ENCODE results near the gene CDX2. TPM values are rescaled to one million over a fixed set of nuclear protein-coding genes. Genes with fewer than 3 reads are reported as not detected.

Gene CDX2

DNA sequence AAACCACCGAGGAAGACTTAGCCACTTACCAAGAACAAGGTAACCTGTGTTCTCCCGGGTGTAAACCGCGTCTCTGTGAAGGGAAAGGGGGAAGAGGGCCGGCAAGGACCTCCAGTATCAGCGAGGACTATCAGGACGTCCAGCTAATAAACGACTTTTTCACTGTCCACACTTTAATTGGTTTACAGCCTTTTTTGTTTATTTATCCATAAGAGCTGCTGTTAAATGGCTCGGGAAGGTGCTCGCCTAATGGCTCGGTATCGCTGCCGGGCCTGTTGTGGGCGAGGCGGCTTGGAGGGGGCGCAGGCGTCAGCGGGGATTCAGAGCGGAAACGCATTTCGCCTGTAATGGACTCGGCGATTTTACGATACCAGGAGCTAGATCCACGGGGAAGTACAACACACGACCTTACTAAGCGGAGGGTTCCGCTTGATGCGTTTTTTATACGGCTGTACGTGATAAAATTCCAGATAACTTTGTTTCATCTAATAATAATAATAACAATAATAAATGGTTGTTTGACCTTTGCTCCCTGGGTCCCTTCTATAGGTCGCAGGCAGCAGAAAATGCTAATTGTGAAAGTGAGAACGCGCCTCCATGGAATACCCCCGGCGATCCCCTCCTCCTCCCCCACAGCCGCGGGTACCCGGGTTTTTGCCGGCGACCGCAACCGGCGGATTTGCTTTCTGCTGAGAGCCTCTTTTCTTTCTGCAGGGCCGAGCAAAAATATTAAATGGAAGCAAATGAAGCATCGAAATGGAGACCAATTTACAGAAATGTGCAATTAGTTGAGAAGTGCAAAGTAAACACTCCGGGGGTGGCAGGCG lies 51.8 kb downstream of the CDX2 start:
- H3K9me3 ChIP-seq (replicated peaks; ENCODE audit: low read length) = no peaks in the 10 kb centered on the region
- no peak overlapping the region for H3K4me3 ChIP-seq (ENCODE audit: low read length)
- H3K36me3 ChIP-seq (ENCODE audit: insufficient read depth, low read length) = no peaks in the 10 kb centered on the region
- peaks cover 8% of the 10 kb centered on the region for H3K4me1 ChIP-seq (ENCODE audit: control insufficient read depth, insufficient read depth, low read length)
- no peak overlapping the region for H3K9ac ChIP-seq (ENCODE audit: low read depth, low read length)
- H3K4me2 ChIP-seq (ENCODE audit: low read length) = no peak overlapping the region
- peaks cover 70% of the 10 kb centered on the region for H3K27me3 ChIP-seq (ENCODE audit: control insufficient read depth, insufficient read depth, low read length)

DNA sequence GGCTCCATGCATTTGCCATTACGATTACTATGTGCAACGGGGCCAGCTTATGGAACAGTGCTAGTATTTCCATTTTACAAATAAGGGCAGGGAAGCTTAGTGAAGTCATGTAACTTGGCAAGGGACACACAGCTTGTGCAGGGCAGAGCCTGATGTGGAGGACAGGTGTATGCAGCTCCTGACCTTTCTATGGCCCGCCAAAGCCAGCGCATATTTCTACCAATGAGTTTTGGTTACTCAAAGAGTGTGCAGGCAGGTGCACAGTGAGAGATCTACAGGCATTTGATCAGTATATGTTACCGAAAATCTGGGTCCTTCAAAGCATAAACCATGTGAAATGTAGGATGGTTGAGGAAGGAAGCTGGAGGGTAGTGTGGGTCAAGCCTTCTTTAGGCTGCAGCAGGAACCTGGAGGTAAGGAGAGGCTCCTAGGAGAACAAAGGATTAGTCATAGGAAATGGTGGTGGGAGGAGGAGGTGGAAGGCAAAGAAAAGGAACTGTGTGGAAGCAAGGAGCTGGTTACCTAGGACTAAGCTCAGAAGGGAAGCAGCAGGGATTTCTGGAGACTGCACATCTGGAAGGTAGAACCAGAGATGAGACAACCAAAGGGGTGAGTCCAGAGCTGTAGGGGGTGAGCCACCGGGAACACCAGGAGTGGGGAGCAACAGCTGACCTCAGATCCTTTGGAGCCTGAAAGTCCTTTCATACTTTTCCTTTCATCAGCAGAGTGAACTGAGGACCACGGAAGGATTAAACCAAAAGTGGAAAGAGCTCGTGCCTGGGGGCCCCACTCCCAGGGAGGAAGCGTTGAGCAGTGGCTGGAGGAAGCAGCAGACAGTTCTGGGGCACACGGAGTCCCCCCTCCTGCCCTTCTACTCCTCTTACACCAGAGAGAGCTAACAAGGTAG lies 53.6 kb downstream of the CDX2 start:
- H3K4me2 ChIP-seq (ENCODE audit: low read length) = no peak overlapping the region
- no peaks in the 10 kb centered on the region for H3K36me3 ChIP-seq (ENCODE audit: insufficient read depth, low read length)
- peaks cover 54% of the 10 kb centered on the region for H3K27me3 ChIP-seq (ENCODE audit: control insufficient read depth, insufficient read depth, low read length)
- H3K9ac ChIP-seq (ENCODE audit: low read depth, low read length) = no peak overlapping the region
- peaks cover 3% of the 10 kb centered on the region for H3K4me1 ChIP-seq (ENCODE audit: control insufficient read depth, insufficient read depth, low read length)
- no peak overlapping the region for H3K4me3 ChIP-seq (ENCODE audit: low read length)
- H3K9me3 ChIP-seq (replicated peaks; ENCODE audit: low read length) = no peaks in the 10 kb centered on the region

DNA sequence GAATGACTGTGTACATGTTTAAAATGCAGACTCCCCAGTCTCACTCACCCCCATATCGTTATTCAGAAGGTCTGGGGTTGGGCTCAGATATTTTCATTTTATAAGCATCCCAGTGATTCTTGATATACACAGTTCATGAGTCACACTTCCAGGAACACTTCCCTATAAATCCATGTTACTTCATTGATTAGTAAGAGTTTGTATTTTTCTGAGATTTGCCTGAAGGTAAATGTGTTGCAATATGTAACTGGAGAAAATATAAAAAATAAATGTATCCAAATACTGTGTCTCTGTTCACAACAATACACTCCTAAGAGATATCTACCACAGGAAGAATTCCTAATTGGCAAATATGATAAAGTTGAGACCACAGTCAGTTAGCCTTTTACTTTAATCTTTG lies 56.0 kb downstream of the CDX2 start:
- Histone ChIP-seq H3K9ac (ENCODE audit: low read depth, low read length) (no peak overlapping the region), H3K36me3 (ENCODE audit: insufficient read depth, low read length) (no peaks in the 10 kb centered on the region), H3K4me1 (ENCODE audit: control insufficient read depth, insufficient read depth, low read length) (no peaks in the 10 kb centered on the region), H3K27me3 (ENCODE audit: control insufficient read depth, insufficient read depth, low read length) (peaks cover 34% of the 10 kb centered on the region), H3K4me2 (ENCODE audit: low read length) (no peak overlapping the region), H3K9me3 (replicated peaks; ENCODE audit: low read length) (no peaks in the 10 kb centered on the region), H3K4me3 (ENCODE audit: low read length) (no peak overlapping the region)

DNA sequence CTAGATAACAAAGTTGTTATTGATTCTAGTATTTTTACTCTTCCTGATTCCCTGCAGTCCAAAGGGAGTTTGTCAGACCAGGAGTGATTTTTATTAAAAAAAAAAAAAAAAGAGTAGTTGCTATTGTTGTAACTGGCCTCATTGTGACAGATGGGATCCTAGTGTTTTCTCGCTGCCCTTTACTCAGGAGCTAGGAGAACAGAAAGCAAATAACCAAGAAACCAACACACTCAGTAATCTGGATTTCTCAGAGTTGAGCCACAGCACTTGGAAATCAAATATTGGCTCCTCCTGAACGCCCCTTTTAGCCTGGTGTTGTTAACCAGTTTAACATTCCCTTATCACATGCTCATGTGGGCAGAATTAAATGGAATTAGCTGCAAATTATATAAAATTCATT lies 57.6 kb downstream of the CDX2 start:
- Histone ChIP-seq H3K27me3 (ENCODE audit: control insufficient read depth, insufficient read depth, low read length) (peaks cover 17% of the 10 kb centered on the region), H3K36me3 (ENCODE audit: insufficient read depth, low read length) (no peaks in the 10 kb centered on the region), H3K4me1 (ENCODE audit: control insufficient read depth, insufficient read depth, low read length) (no peaks in the 10 kb centered on the region), H3K4me3 (ENCODE audit: low read length) (no peak overlapping the region), H3K9ac (ENCODE audit: low read depth, low read length) (no peak overlapping the region), H3K4me2 (ENCODE audit: low read length) (no peak overlapping the region), H3K9me3 (replicated peaks; ENCODE audit: low read length) (no peaks in the 10 kb centered on the region)

Small RNAs within 50 kb of the gene (small RNA-seq; reads per million reads assigned to genes)
- gene ATP5F1EP2 = not detected
- gene RN7SL272P = not detected

Data from skeletal muscle satellite cell (primary cell).